Calu3 (cell line): Measurements from ENCODE around the gene RND1. TPM values are rescaled to one million over a fixed set of nuclear protein-coding genes. Genes with fewer than 3 reads are reported as not detected.

ENCODE experiments used
- BruUV-seq: library from RNA; stranded (reverse); fragments of 400-500 nt; replicated peaks from 2 replicates; lab custom pipeline; 2021; lab: Mats Ljungman, UMichigan
- CTCF ChIA-PET: fragments of 300-600 bp; sonication (Branson Sonifier 250); formaldehyde crosslinking; loops from one replicate; lab custom pipeline; 2022; ENCODE audit warnings: antibody characterized with exemption; lab: Charles Lee
- DNase-seq: peaks from one replicate; pipeline ENCODE4 v3.0.0; 2022
- H3K27ac Mint-ChIP-seq: one replicate; pipeline ENCODE4 v1.8.0; 2022; ENCODE audit warnings: mixed read lengths; ENCODE audit not compliant: unreplicated experiment
- H3K27me3 Mint-ChIP-seq: one replicate; pipeline ENCODE4 v1.8.0; 2022; ENCODE audit warnings: mixed read lengths; ENCODE audit not compliant: unreplicated experiment
- H3K36me3 Mint-ChIP-seq: one replicate; pipeline ENCODE4 v1.8.0; 2022; ENCODE audit warnings: mild to moderate bottlenecking, moderate library complexity, mixed read lengths; ENCODE audit not compliant: insufficient read depth, unreplicated experiment
- H3K4me1 Mint-ChIP-seq: one replicate; pipeline ENCODE4 v1.8.0; 2022; ENCODE audit warnings: mild to moderate bottlenecking, low read depth, mixed read lengths; ENCODE audit not compliant: unreplicated experiment
- H3K4me3 Mint-ChIP-seq: one replicate; pipeline ENCODE4 v1.8.0; 2022; ENCODE audit warnings: mild to moderate bottlenecking, low read depth, moderate library complexity, mixed read lengths; ENCODE audit not compliant: unreplicated experiment
- H3K9me3 Mint-ChIP-seq: one replicate; pipeline ENCODE4 v1.8.0; 2022; ENCODE audit warnings: low read depth, mixed read lengths; ENCODE audit not compliant: unreplicated experiment
- CTCF ChIP-seq: fragments of 200-600 bp; IDR thresholded peaks from one replicate; pipeline ENCODE4 v1.8.0; 2022; ENCODE audit warnings: antibody characterized with exemption; ENCODE audit not compliant: unreplicated experiment
- intact Hi-C: fragments of 100-400 bp; cut with micrococcal nuclease; formaldehyde crosslinking; loops from one replicate; pipeline ENCODE4 v1.10.0; 2022; ENCODE audit not compliant: unreplicated experiment
- total RNA-seq: library from RNA; stranded (reverse); gene quantifications from 2 replicates; pipeline ENCODE4 v1.2.3, GENCODE V29; 2022

Gene RND1
- total RNA-seq, 1 experiment from 2014 or later: 14.2 TPM

DNA sequence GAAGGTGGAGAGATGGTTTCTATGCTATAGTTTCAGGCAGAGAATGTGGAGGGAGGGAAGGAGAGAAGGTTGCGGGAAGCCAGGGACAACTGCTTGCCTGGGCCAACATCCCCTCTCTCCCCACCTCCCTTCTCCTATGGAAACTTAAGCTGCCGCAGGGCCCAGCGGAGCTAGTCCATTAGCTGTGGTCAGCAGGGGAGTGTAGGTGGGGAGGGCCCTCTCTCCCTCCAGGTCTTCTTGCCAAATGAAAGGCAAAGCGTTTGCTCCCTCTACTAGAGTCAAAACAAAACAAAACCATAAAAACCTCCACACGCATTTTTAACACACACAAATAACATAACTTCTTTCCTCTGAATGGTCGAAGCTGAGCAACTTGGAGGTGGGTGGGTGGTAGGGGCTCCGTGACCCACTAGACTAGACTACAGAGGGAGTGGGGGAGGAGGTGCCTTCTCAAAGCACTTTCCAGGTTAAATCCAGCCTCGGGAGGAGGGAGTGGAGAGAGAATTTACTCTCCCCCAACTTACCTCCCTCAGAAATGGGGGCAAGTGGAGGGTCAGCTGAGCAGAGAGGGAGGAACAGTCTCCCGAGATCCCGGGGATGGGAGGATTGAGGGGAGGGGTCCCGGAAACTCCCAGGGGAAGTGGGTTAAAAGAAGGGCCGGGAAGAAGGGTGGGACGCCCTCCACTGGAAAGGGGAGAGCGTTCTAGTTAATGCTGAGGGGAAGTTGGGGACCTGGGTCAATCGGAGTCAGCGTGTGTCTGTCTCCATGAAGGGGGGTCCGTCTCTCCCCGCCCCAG, 52.0 kb downstream of the RND1 start:
- Mint-ChIP-seq H3K4me1 (peaks cover 20% of the 10 kb centered on the region), H3K27me3 (peaks cover 13% of the 10 kb centered on the region), H3K4me3 (peak overlapping the region; percentile 87), H3K36me3 (peaks cover 43% of the 10 kb centered on the region), H3K9me3 (no peaks in the 10 kb centered on the region), H3K27ac (no peak overlapping the region)
- BruUV-seq: no TSS peak
- CTCF ChIA-PET: interaction anchor here (0.6 to 0.8 kb wide), 2 partner anchors 60 to 319 kb away, joined by 4 read pairs; no protein-coding TSS in a partner anchor
- no peak for DNase-seq
- intact Hi-C loops: no loop called here
- TF ChIP-seq CTCF: no peak

DNA sequence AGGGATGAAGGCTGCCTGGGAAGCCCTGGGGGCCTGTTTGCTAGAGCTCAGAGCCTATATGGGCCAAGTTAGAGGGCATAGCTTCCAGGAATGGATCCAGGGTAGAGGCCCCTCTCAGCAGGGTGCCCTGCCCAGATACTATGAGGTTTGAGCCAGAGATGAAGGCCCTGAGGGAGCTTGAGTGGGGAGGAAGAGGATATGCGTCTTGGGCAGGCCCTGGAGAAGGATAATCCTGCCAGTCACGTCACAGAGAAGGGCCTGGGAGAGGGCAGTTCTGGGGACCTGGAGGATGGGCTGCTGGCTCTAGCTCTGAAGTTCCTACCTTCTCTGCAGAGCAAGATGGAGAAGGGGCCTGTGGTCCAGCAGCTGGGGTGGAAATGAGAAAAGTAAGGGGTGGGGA, 53.3 kb downstream of the RND1 start:
- no peak overlapping the region for H3K27ac Mint-ChIP-seq
- H3K4me3 Mint-ChIP-seq: no peak overlapping the region

DNA sequence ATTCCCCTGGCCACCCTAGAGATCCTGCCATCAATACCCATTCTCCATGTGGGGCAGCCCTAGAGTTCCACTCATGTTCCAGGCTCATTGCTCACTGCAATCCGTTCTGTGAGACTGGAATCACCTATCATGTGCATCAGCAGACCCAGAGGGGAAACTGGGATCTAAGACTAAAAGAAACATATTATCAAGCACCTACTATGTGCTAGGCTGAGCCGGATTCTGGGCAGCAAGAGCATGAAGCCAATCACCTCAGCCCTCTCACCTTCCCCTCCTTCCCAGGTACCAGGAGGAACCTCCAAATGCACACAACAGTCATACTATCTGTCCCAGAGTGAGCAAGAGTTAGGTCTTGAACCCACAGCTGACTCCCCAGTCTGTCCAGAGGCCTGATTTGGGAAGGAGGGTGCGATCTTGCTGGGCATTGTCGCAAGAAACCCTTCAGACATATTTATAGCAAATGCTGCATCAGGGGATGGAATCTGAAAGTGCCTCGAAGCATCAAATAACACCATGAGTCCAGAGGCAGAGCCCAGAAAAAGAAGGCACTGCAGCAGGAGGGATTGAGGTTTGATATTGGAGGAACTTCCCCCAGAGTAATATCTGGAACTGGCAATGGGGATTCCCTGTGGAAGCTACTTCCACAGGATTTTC, 54.1 kb downstream of the RND1 start:
- peaks cover 9% of the 10 kb centered on the region for H3K27me3 Mint-ChIP-seq
- H3K27ac Mint-ChIP-seq: no peak overlapping the region
- BruUV-seq: no TSS peak
- no peak for TF ChIP-seq CTCF
- CTCF ChIA-PET: interaction anchor here (0.7 kb wide), 1 partner anchor 213 kb away, joined by 3 read pairs; no protein-coding TSS in a partner anchor
- DNase-seq: no peak
- H3K4me1 Mint-ChIP-seq: peaks cover 16% of the 10 kb centered on the region
- no peaks in the 10 kb centered on the region for H3K9me3 Mint-ChIP-seq
- intact Hi-C loops: no loop called here
- no peak overlapping the region for H3K4me3 Mint-ChIP-seq
- peaks cover 26% of the 10 kb centered on the region for H3K36me3 Mint-ChIP-seq

More for the DNA sequence above, 53.3 kb downstream of the RND1 start:
- no peak for DNase-seq
- intact Hi-C loops: no loop called here
- CTCF ChIA-PET: no interaction called here
- BruUV-seq: no TSS peak
- peaks cover 13% of the 10 kb centered on the region for H3K27me3 Mint-ChIP-seq
- peaks cover 30% of the 10 kb centered on the region for H3K36me3 Mint-ChIP-seq
- no peaks in the 10 kb centered on the region for H3K9me3 Mint-ChIP-seq
- TF ChIP-seq CTCF: no peak
- peaks cover 20% of the 10 kb centered on the region for H3K4me1 Mint-ChIP-seq

- intact Hi-C loops: no loop called here
- Mint-ChIP-seq H3K4me1 (peaks cover 10% of the 10 kb centered on the region), H3K27me3 (peaks cover 3% of the 10 kb centered on the region), H3K4me3 (no peak overlapping the region), H3K27ac (no peak overlapping the region), H3K9me3 (no peaks in the 10 kb centered on the region), H3K36me3 (peaks cover 23% of the 10 kb centered on the region)
- BruUV-seq: no TSS peak
- DNase-seq: no peak
- TF ChIP-seq CTCF: no peak
- CTCF ChIA-PET: interaction anchor here (0.6 to 0.7 kb wide), 4 partner anchors 22 to 1738 kb away, joined by 3 to 4 read pairs (median 3); partner anchors contain the start of gene ADCY6
Measured at GRCh38 chr12:48810903-48811431, 54.7 kb downstream of the RND1 start.
